Measurements from ENCODE around the gene CPED1. TPM values are rescaled to one million over a fixed set of nuclear protein-coding genes. Genes with fewer than 3 reads are reported as not detected.

The CPED1 gene
- total and polyA plus RNA-seq, 2 experiments from 2014 or later, result 0.17 to 0.47 TPM

DNA sequence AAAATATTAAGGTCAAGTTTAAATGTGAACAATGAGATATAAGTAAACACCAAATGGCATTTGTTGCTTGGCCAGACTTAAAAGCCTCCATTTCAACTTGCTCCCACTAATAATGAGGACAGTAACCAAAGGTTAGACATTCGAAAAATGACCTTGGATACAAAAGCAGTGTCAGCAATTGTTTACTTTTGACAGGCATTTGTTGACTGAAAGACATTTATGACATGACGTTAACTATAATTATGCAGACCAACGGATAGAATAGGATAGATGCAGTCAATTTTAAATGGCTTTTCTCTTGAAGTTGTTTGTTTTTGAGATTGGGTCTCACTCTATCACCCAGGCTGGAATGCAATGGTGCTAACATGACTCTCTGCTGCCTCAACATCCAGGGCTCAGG lies 333.9 kb downstream of the CPED1 start:
- no peak overlapping the region for H3K27ac Mint-ChIP-seq
- Histone ChIP-seq H3K4me2 (no peak overlapping the region), H3K36me3 (ENCODE audit: insufficient read depth) (no peaks in the 10 kb centered on the region), H2AFZ (no peak overlapping the region), H4K20me1 (replicated peaks; ENCODE audit: insufficient read depth) (no peaks in the 10 kb centered on the region), H3K9me2 (ENCODE audit: insufficient read depth) (no peaks in the 10 kb centered on the region), H3K27ac (ENCODE audit: low read depth) (no peak overlapping the region), H3F3A (replicated peaks; ENCODE audit: low read depth) (no peaks in the 10 kb centered on the region), H3K79me2 (replicated peaks; ENCODE audit: insufficient read depth) (no peaks in the 10 kb centered on the region), H3K4me1 (ENCODE audit: insufficient read depth) (no peaks in the 10 kb centered on the region), H3K27me3 (ENCODE audit: insufficient read depth) (no peaks in the 10 kb centered on the region), H3K4me3 (no peak overlapping the region)
- no peak overlapping the region for H3K4me3 Mint-ChIP-seq
- H3K27me3 Mint-ChIP-seq (ENCODE audit: insufficient read depth, low read depth, poor library complexity), result peaks cover 2% of the 10 kb centered on the region
- no peak for DNase-seq (ENCODE audit: low spot score)
- no peaks in the 10 kb centered on the region for H3K4me1 Mint-ChIP-seq
- no peaks in the 10 kb centered on the region for H3K9me3 Mint-ChIP-seq
- TF ChIP-seq POLR2AphosphoS5 (IDR thresholded peaks at IDR 0.05; ENCODE audit: low read depth) (no peak), EZH2 (IDR thresholded peaks at IDR 0.05; ENCODE audit: low read depth, unreplicated experiment) (no peak), EZH2phosphoT487 (IDR thresholded peaks at IDR 0.05; ENCODE audit: unreplicated experiment) (no peak), ZNF462 (CRISPR knock-in tag; IDR thresholded peaks at IDR 0.05) (no peak), STAT1 (IDR thresholded peaks at IDR 0.05; ENCODE audit: unreplicated experiment) (no peak), ZNF114 (CRISPR knock-in tag; IDR thresholded peaks at IDR 0.05) (no peak), CTCF (conservative IDR thresholded peaks at IDR 0.05; ENCODE audit: low read depth in 2 of 2) (no peak), NANOG (IDR thresholded peaks at IDR 0.05; ENCODE audit: borderline replicate concordance) (no peak), ZNF331 (CRISPR knock-in tag; IDR thresholded peaks at IDR 0.05; ENCODE audit: low read depth) (no peak), REST (IDR thresholded peaks at IDR 0.05; ENCODE audit: unreplicated experiment) (no peak), JUNB (IDR thresholded peaks at IDR 0.05; ENCODE audit: unreplicated experiment) (no peak), CREB1 (CRISPR knock-in tag; IDR thresholded peaks at IDR 0.05; ENCODE audit: low read depth) (no peak)
- TF ChIP-seq, protein P1, sequence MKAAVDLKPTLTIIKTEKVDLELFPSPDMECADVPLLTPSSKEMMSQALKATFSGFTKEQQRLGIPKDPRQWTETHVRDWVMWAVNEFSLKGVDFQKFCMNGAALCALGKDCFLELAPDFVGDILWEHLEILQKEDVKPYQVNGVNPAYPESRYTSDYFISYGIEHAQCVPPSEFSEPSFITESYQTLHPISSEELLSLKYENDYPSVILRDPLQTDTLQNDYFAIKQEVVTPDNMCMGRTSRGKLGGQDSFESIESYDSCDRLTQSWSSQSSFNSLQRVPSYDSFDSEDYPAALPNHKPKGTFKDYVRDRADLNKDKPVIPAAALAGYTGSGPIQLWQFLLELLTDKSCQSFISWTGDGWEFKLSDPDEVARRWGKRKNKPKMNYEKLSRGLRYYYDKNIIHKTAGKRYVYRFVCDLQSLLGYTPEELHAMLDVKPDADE (IDR thresholded peaks at IDR 0.05), result no peak
- ATAC-seq, result no peak
- H3K36me3 Mint-ChIP-seq (ENCODE audit: low read depth), result no peaks in the 10 kb centered on the region

Measured in GM23338 (cell line).